Airway epithelial cell (primary cell): ENCODE results near the gene AMIGO2. TPM values are rescaled to one million over a fixed set of nuclear protein-coding genes. Genes with fewer than 3 reads are reported as not detected.

Source experiments
- total RNA-seq: library from RNA; depleted of rRNA; stranded (reverse); fragments of >200 nt; gene quantifications from 2 replicates; pipeline ENCODE4 v1.2.3, GENCODE V29; 2015

The AMIGO2 gene, protein sequence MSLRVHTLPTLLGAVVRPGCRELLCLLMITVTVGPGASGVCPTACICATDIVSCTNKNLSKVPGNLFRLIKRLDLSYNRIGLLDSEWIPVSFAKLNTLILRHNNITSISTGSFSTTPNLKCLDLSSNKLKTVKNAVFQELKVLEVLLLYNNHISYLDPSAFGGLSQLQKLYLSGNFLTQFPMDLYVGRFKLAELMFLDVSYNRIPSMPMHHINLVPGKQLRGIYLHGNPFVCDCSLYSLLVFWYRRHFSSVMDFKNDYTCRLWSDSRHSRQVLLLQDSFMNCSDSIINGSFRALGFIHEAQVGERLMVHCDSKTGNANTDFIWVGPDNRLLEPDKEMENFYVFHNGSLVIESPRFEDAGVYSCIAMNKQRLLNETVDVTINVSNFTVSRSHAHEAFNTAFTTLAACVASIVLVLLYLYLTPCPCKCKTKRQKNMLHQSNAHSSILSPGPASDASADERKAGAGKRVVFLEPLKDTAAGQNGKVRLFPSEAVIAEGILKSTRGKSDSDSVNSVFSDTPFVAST
- total RNA-seq, result 64.0 and 71.7 TPM in 2 replicates

DNA sequence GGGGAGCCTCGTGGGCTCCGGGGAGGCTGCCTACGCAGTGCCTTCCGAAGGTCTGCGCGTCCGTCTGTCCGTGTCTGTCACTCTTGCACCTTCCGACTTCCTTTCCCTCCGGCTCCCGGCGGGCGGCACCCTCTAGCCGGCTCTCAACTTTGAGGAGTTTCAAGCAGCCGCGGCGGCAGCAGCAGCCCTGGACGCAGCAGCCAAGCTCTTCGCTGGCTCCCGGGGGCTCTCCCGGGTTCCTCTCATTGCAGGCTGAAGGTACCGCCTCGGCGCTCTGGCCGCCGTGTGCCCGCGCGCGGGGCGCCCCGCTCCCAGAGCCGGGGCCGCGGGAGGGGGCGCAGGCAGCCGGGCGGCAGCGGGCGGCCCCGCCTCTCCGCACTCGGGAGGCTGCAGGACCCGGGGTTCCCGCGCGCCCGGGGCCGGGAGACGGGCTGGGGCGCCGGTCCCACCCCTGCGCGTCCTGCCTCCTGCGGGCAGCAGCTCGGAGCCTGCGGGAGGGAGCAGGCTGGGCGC is at the start of gene AMIGO2, which contains the start of gene PCED1B:
Gene AMIGO2 (minus strand): TSS at position 492 of the 513 bp plus-strand sequence. CDS start 957 bp downstream, outside the sequence.
Gene PCED1B (plus strand): TSS at position 154 of the 513 bp plus-strand sequence. CDS start 155,443 bp downstream, outside the sequence.

Other genes starting within 250 kb of the AMIGO2 start
- gene PCED1B, start 338 bp downstream of the AMIGO2 start, total RNA-seq, result 1.5 and 5.9 TPM in 2 replicates